Measurements from ENCODE around the gene RBM39.

- TF ChIP-seq JUN (IDR thresholded peaks at IDR 0.05; ENCODE audit: low read depth, low read length) (no peak), RAD21 (IDR thresholded peaks at IDR 0.05 in 1 of 2, conservative IDR thresholded peaks at IDR 0.05 in 1 of 2; ENCODE audit: low read depth in 2 of 2, low read length in 2 of 2) (no peak), CREB1 (IDR thresholded peaks at IDR 0.05) (peak; percentile 86), CTCF (IDR thresholded peaks at IDR 0.05; ENCODE audit: control extremely low read depth in 1 of 3, insufficient read depth in 1 of 3, low read depth in 1 of 3, low read length in 3 of 3) (no peak), POLR2A (IDR thresholded peaks at IDR 0.05; ENCODE audit: control extremely low read depth in 1 of 2, low read depth in 2 of 2, low read length in 2 of 2) (peak; percentile 95 to 96), EGR1 (IDR thresholded peaks at IDR 0.05; ENCODE audit: borderline replicate concordance, low read depth, low read length) (no peak), POU5F1 (IDR thresholded peaks at IDR 0.05; ENCODE audit: low read depth, low read length) (no peak), ATF2 (IDR thresholded peaks at IDR 0.05; ENCODE audit: low read length) (peak; percentile 72), EZH2 (IDR thresholded peaks at IDR 0.05; ENCODE audit: low read depth, low read length, severe bottlenecking) (no peak), KDM1A (IDR thresholded peaks at IDR 0.05; ENCODE audit: borderline replicate concordance, low read length) (no peak), SIN3A (conservative IDR thresholded peaks at IDR 0.05 in 1 of 2, IDR thresholded peaks at IDR 0.05 in 1 of 2; ENCODE audit: low read depth in 1 of 2, low read length in 2 of 2) (0 out of 4 replicates have a peak, but pooled peaks of 1 of the 2 experiments have one; percentile 64)
- TF ChIP-seq, protein P1, sequence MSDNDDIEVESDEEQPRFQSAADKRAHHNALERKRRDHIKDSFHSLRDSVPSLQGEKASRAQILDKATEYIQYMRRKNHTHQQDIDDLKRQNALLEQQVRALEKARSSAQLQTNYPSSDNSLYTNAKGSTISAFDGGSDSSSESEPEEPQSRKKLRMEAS (IDR thresholded peaks at IDR 0.05) = peak; percentile 86
- TF ChIP-seq, protein P2, sequence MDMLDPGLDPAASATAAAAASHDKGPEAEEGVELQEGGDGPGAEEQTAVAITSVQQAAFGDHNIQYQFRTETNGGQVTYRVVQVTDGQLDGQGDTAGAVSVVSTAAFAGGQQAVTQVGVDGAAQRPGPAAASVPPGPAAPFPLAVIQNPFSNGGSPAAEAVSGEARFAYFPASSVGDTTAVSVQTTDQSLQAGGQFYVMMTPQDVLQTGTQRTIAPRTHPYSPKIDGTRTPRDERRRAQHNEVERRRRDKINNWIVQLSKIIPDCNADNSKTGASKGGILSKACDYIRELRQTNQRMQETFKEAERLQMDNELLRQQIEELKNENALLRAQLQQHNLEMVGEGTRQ (IDR thresholded peaks at IDR 0.05; ENCODE audit: low read length) = no peak
Observed at GRCh38 chr20:35664466-35665206, 77.4 kb downstream of the RBM39 start, which contains the start of the genes CPNE1 and RBM12.
